CD4-positive, alpha-beta T cell treated with Interleukin-4 for 1 hour (primary cell): ENCODE results near the gene ST3GAL3.

Source experiments
- DNase-seq, 2 donors: peaks; one replicate each; pipeline ENCODE4 v3.0.0-alpha.2; 2020 to 2022

Gene ST3GAL3

GRCh38 chr1:43880604-43881003 is 173.3 kb downstream of the ST3GAL3 start:
- no peak for DNase-seq

- no peak for DNase-seq
Measured at GRCh38 chr1:43881415-43881814, 174.1 kb downstream of the ST3GAL3 start.

GRCh38 chr1:43882763-43883162 is 175.4 kb downstream of the ST3GAL3 start:
- DNase-seq: no peak

GRCh38 chr1:43883321-43883720 is 176.0 kb downstream of the ST3GAL3 start:
- DNase-seq: no peak

GRCh38 chr1:43885279-43885801 is 178.0 kb downstream of the ST3GAL3 start:
- no peak for DNase-seq

- DNase-seq: no peak
Measured at GRCh38 chr1:43887748-43888147, 180.4 kb downstream of the ST3GAL3 start.

- DNase-seq: no peak
Measured at GRCh38 chr1:43890815-43891214, 183.5 kb downstream of the ST3GAL3 start.

- no peak for DNase-seq
Measured at GRCh38 chr1:43893006-43893405, 185.7 kb downstream of the ST3GAL3 start.

GRCh38 chr1:43898981-43899380 is 191.6 kb downstream of the ST3GAL3 start:
- DNase-seq: no peak

GRCh38 chr1:43900386-43900785 is 193.1 kb downstream of the ST3GAL3 start:
- no peak for DNase-seq

- no peak for DNase-seq
Measured at GRCh38 chr1:43901196-43901961, 194.0 kb downstream of the ST3GAL3 start.

- no peak for DNase-seq
Measured at GRCh38 chr1:43902058-43902831, 194.9 kb downstream of the ST3GAL3 start.

- no peak for DNase-seq
Measured at GRCh38 chr1:43904660-43905551, 197.6 kb downstream of the ST3GAL3 start.

GRCh38 chr1:43908226-43908625 is 200.9 kb downstream of the ST3GAL3 start:
- no peak for DNase-seq

GRCh38 chr1:43908858-43909257 is 201.5 kb downstream of the ST3GAL3 start:
- DNase-seq: no peak

GRCh38 chr1:43910343-43910742 is 203.0 kb downstream of the ST3GAL3 start:
- no peak for DNase-seq

GRCh38 chr1:43912607-43913006 is 205.3 kb downstream of the ST3GAL3 start:
- no peak for DNase-seq

- no peak for DNase-seq
Measured at GRCh38 chr1:43913051-43913501, 205.7 kb downstream of the ST3GAL3 start.

- DNase-seq: no peak
Measured at GRCh38 chr1:43913666-43914360, 206.5 kb downstream of the ST3GAL3 start.

- no peak for DNase-seq
Measured at GRCh38 chr1:43914576-43915525, 207.5 kb downstream of the ST3GAL3 start.

GRCh38 chr1:43919906-43920305 is 212.6 kb downstream of the ST3GAL3 start:
- no peak for DNase-seq
